WTC11 (cell line): Measurements from ENCODE around the gene ZNF280D. TPM values are rescaled to one million over a fixed set of nuclear protein-coding genes. Genes with fewer than 3 reads are reported as not detected.

Source experiments
- ATAC-seq: fragments of 200-7000 bp; cut with Tn5 transposase; 2 replicates; pipeline ENCODE4 v1.10.0; 2021; ENCODE audit warnings: mild to moderate bottlenecking, moderate library complexity
- CTCF ChIA-PET: fragments of 300-600 bp; sonication (Branson Sonifier 250); formaldehyde crosslinking; loops from one replicate; lab custom pipeline; 2021; ENCODE audit warnings: antibody characterized with exemption; lab: Charles Lee
- POLR2A ChIA-PET: fragments of 350-600 bp; sonication (Branson Sonifier 250); formaldehyde crosslinking; loops from one replicate; lab custom pipeline; 2021; ENCODE audit warnings: antibody characterized with exemption; lab: Charles Lee
- DNase-seq: peaks from one replicate; pipeline ENCODE4 v3.0.0; 2021; ENCODE audit warnings: low spot score
- H3K27ac Mint-ChIP-seq: 2 replicates; pipeline ENCODE4 v1.8.0; 2021; ENCODE audit warnings: mixed read lengths
- H3K27me3 Mint-ChIP-seq: 2 replicates; pipeline ENCODE4 v1.8.0; 2021; ENCODE audit warnings: low read depth, mild to moderate bottlenecking, moderate library complexity, mixed read lengths
- H3K36me3 Mint-ChIP-seq: 2 replicates; pipeline ENCODE4 v1.8.0; 2021; ENCODE audit warnings: mixed read lengths
- H3K4me1 Mint-ChIP-seq: 2 replicates; pipeline ENCODE4 v1.8.0; 2022; ENCODE audit warnings: mixed read lengths
- H3K4me3 Mint-ChIP-seq: 2 replicates; pipeline ENCODE4 v1.8.0; 2021; ENCODE audit warnings: mild to moderate bottlenecking, moderate library complexity, mixed read lengths
- H3K9me3 Mint-ChIP-seq: 2 replicates; pipeline ENCODE4 v1.8.0; 2021; ENCODE audit warnings: mixed read lengths
- CREM ChIP-seq: sonication (generic); formaldehyde crosslinking; IDR thresholded peaks from 2 replicates; pipeline ENCODE4 v1.8.1; 2022; ENCODE audit warnings: mild to moderate bottlenecking, missing genetic modification reagents, moderate library complexity
- ELF4 ChIP-seq: sonication (generic); formaldehyde crosslinking; IDR thresholded peaks from 2 replicates; pipeline ENCODE4 v1.8.1; 2022; ENCODE audit warnings: low read depth, mild to moderate bottlenecking, moderate library complexity, missing genetic modification reagents
- FOXK1 ChIP-seq: sonication (generic); formaldehyde crosslinking; IDR thresholded peaks from 2 replicates; pipeline ENCODE4 v1.8.0; 2022; ENCODE audit warnings: mild to moderate bottlenecking, moderate library complexity, missing genetic modification reagents
- GABPB1 ChIP-seq: sonication (generic); formaldehyde crosslinking; IDR thresholded peaks from 2 replicates; pipeline ENCODE4 v1.8.1; 2023; ENCODE audit warnings: mild to moderate bottlenecking, missing genetic modification reagents
- HMGA2 ChIP-seq: fragments of 250-450 bp; sonication (Bioruptor Pico); IDR thresholded peaks from 2 replicates; pipeline ENCODE4 v1.4.0; 2021; ENCODE audit warnings: mild to moderate bottlenecking, moderate library complexity
- MXD4 ChIP-seq: fragments of 250-450 bp; sonication (Bioruptor Pico); IDR thresholded peaks from 2 replicates; pipeline ENCODE4 v1.8.0; 2021; ENCODE audit warnings: mild to moderate bottlenecking, moderate library complexity, borderline replicate concordance
- NFYB ChIP-seq: sonication (generic); formaldehyde crosslinking; conservative IDR thresholded peaks from 2 replicates; pipeline ENCODE4 v1.8.0; 2022; ENCODE audit warnings: low read depth, missing genetic modification reagents
- NR1H2 ChIP-seq: sonication (generic); formaldehyde crosslinking; IDR thresholded peaks from 2 replicates; pipeline ENCODE4 v1.9.0; 2021; ENCODE audit warnings: mild to moderate bottlenecking, moderate library complexity, missing genetic modification reagents
- SMAD4 ChIP-seq: sonication (generic); formaldehyde crosslinking; IDR thresholded peaks from 2 replicates; pipeline ENCODE4 v1.8.0; 2022; ENCODE audit warnings: mild to moderate bottlenecking, missing genetic modification reagents
- ZNF121 ChIP-seq: sonication (generic); formaldehyde crosslinking; IDR thresholded peaks from 2 replicates; pipeline ENCODE4 v1.8.0; 2023; ENCODE audit warnings: missing genetic modification reagents
- ZNF263 ChIP-seq: sonication (generic); formaldehyde crosslinking; IDR thresholded peaks from 2 replicates; pipeline ENCODE4 v1.8.1; 2022; ENCODE audit warnings: low read depth, mild to moderate bottlenecking, moderate library complexity, missing genetic modification reagents
- total RNA-seq: library from RNA; stranded (reverse); gene quantifications from 3 replicates; pipeline ENCODE4 v1.2.3, GENCODE V29; 2021
- TF ChIP-seq, protein P1 (sequence below): sonication (generic); formaldehyde crosslinking; IDR thresholded peaks from 2 replicates; pipeline ENCODE4 v1.8.0; 2022; ENCODE audit warnings: mild to moderate bottlenecking, missing genetic modification reagents
- TF ChIP-seq, protein P2 (sequence below): sonication (generic); formaldehyde crosslinking; conservative IDR thresholded peaks from 2 replicates; pipeline ENCODE4 v1.8.1; 2023; ENCODE audit warnings: mild to moderate bottlenecking, low read depth, missing genetic modification reagents, moderate library complexity
- TF ChIP-seq, protein P3 (sequence below): fragments of 250-450 bp; sonication (Bioruptor Pico); IDR thresholded peaks from 2 replicates; pipeline ENCODE4 v1.9.0; 2021; ENCODE audit warnings: moderate library complexity, mild to moderate bottlenecking, inconsistent platforms, borderline replicate concordance
- TF ChIP-seq, protein P4 (sequence below): sonication (generic); formaldehyde crosslinking; IDR thresholded peaks from 2 replicates; pipeline ENCODE4 v1.8.1; 2023; ENCODE audit warnings: mild to moderate bottlenecking, missing genetic modification reagents, borderline replicate concordance
- TF ChIP-seq, protein P5 (sequence below): fragments of 250-450 bp; sonication (Bioruptor Pico); IDR thresholded peaks from 2 replicates; pipeline ENCODE4 v1.9.0; 2021; ENCODE audit warnings: mild to moderate bottlenecking
- TF ChIP-seq, protein P6 (sequence below): sonication (generic); formaldehyde crosslinking; IDR thresholded peaks from 2 replicates; pipeline ENCODE4 v1.8.1; 2022; ENCODE audit warnings: missing genetic modification reagents, borderline replicate concordance

Gene ZNF280D
- total RNA-seq, 1 experiment from 2014 or later, result 25.7 TPM

- POLR2A ChIA-PET, result no interaction called here
- no peak overlapping the region for H3K27ac Mint-ChIP-seq
- H3K4me1 Mint-ChIP-seq, result no peaks in the 10 kb centered on the region
- ATAC-seq, result no peak
- CTCF ChIA-PET, result no interaction called here
- H3K9me3 Mint-ChIP-seq, result no peaks in the 10 kb centered on the region
- TF ChIP-seq SMAD4 (CRISPR knock-in tag) (no peak), FOXK1 (CRISPR knock-in tag) (no peak), NFYB (no peak)
- TF ChIP-seq, protein P1, sequence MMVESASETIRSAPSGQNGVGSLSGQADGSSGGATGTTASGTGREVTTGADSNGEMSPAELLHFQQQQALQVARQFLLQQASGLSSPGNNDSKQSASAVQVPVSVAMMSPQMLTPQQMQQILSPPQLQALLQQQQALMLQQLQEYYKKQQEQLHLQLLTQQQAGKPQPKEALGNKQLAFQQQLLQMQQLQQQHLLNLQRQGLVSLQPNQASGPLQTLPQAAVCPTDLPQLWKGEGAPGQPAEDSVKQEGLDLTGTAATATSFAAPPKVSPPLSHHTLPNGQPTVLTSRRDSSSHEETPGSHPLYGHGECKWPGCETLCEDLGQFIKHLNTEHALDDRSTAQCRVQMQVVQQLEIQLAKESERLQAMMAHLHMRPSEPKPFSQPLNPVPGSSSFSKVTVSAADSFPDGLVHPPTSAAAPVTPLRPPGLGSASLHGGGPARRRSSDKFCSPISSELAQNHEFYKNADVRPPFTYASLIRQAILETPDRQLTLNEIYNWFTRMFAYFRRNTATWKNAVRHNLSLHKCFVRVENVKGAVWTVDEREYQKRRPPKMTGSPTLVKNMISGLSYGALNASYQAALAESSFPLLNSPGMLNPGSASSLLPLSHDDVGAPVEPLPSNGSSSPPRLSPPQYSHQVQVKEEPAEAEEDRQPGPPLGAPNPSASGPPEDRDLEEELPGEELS (CRISPR knock-in tag), result no peak
- TF ChIP-seq, protein P2, sequence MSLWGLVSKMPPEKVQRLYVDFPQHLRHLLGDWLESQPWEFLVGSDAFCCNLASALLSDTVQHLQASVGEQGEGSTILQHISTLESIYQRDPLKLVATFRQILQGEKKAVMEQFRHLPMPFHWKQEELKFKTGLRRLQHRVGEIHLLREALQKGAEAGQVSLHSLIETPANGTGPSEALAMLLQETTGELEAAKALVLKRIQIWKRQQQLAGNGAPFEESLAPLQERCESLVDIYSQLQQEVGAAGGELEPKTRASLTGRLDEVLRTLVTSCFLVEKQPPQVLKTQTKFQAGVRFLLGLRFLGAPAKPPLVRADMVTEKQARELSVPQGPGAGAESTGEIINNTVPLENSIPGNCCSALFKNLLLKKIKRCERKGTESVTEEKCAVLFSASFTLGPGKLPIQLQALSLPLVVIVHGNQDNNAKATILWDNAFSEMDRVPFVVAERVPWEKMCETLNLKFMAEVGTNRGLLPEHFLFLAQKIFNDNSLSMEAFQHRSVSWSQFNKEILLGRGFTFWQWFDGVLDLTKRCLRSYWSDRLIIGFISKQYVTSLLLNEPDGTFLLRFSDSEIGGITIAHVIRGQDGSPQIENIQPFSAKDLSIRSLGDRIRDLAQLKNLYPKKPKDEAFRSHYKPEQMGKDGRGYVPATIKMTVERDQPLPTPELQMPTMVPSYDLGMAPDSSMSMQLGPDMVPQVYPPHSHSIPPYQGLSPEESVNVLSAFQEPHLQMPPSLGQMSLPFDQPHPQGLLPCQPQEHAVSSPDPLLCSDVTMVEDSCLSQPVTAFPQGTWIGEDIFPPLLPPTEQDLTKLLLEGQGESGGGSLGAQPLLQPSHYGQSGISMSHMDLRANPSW, result no peak
- H3K4me3 Mint-ChIP-seq, result no peak overlapping the region
- no peak for DNase-seq
- H3K27me3 Mint-ChIP-seq, result no peaks in the 10 kb centered on the region; the same call in 1 of the 2 replicates
- no peaks in the 10 kb centered on the region for H3K36me3 Mint-ChIP-seq
Observed at GRCh38 chr15:56749982-56750381, 16.7 kb upstream of the ZNF280D start.

DNA sequence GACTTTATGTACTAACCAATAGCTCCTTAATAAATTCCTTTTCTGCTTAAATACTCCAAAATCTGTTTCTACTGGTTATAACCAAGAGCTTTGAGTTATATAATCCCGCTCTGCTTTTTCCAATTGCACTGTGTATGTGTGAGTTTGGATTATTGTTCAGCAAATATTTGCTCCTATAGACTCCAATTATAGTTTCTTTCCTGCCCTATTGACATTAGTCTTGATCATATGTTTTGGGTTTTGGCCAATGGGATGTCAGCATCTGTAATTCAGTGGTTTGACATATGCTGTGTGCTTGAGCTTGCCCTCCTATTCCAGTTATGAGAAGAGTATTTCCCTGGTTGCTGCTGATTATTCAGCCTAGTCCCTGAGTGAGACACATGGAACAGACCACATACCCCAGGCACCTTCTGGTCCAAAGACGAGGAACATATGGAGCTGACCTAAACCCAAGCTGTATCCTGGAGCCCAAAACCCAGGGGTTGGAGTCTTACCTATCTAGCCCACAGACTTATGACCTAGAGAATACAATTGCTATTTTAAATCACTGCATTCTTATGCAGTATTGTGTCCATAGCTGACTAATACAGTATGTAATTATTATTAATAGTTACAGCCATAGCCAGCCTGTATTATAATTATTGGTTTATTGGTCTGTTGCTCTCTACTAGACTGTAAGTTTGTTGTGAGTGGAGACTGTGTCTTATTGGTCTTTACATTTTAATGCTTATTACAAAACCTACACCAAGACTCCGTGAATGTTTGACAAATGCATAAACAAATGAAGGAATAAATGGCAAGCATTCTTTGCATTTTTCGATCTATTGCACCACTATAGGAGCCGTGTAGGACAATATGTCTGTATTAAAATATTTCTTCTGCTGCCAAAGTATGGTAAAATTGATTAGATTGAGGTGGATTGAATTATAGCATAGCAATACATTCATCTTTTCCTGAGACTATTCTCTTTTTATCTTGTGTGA, 11.7 kb upstream of the ZNF280D start:
- Mint-ChIP-seq H3K4me3 (no peak overlapping the region), H3K27ac (no peak overlapping the region), H3K27me3 (0 out of 2 replicates have a peak, but pooled peaks cover 4% of the 10 kb centered on the region), H3K9me3 (peaks cover 3% of the 10 kb centered on the region; the same call in 1 of the 2 replicates), H3K36me3 (no peaks in the 10 kb centered on the region), H3K4me1 (no peaks in the 10 kb centered on the region; the same call in 1 of the 2 replicates)
- no peak for DNase-seq
- ATAC-seq, result no peak
- ChIA-PET POLR2A (no interaction called here), CTCF (interaction anchor here (1.1 kb wide), 1 partner anchor 394 kb away, joined by 4 read pairs; no protein-coding TSS in a partner anchor)
- TF ChIP-seq ZNF263 (CRISPR knock-in tag) (no peak), NFYB (no peak), MXD4 (CRISPR knock-in tag) (no peak), GABPB1 (CRISPR knock-in tag) (no peak), ELF4 (CRISPR knock-in tag) (no peak), HMGA2 (no peak), NR1H2 (CRISPR knock-in tag) (no peak), ZNF121 (CRISPR knock-in tag) (no peak), CREM (CRISPR knock-in tag) (no peak)
- TF ChIP-seq, protein P3, sequence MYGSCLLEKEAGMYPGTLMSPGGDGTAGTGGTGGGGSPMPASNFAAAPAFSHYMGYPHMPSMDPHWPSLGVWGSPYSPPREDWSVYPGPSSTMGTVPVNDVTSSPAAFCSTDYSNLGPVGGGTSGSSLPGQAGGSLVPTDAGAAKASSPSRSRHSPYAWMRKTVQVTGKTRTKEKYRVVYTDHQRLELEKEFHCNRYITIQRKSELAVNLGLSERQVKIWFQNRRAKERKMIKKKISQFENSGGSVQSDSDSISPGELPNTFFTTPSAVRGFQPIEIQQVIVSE (CRISPR knock-in tag), result no peak
- TF ChIP-seq, protein P4, sequence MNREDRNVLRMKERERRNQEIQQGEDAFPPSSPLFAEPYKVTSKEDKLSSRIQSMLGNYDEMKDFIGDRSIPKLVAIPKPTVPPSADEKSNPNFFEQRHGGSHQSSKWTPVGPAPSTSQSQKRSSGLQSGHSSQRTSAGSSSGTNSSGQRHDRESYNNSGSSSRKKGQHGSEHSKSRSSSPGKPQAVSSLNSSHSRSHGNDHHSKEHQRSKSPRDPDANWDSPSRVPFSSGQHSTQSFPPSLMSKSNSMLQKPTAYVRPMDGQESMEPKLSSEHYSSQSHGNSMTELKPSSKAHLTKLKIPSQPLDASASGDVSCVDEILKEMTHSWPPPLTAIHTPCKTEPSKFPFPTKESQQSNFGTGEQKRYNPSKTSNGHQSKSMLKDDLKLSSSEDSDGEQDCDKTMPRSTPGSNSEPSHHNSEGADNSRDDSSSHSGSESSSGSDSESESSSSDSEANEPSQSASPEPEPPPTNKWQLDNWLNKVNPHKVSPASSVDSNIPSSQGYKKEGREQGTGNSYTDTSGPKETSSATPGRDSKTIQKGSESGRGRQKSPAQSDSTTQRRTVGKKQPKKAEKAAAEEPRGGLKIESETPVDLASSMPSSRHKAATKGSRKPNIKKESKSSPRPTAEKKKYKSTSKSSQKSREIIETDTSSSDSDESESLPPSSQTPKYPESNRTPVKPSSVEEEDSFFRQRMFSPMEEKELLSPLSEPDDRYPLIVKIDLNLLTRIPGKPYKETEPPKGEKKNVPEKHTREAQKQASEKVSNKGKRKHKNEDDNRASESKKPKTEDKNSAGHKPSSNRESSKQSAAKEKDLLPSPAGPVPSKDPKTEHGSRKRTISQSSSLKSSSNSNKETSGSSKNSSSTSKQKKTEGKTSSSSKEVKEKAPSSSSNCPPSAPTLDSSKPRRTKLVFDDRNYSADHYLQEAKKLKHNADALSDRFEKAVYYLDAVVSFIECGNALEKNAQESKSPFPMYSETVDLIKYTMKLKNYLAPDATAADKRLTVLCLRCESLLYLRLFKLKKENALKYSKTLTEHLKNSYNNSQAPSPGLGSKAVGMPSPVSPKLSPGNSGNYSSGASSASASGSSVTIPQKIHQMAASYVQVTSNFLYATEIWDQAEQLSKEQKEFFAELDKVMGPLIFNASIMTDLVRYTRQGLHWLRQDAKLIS (CRISPR knock-in tag), result no peak
- TF ChIP-seq, protein P5, sequence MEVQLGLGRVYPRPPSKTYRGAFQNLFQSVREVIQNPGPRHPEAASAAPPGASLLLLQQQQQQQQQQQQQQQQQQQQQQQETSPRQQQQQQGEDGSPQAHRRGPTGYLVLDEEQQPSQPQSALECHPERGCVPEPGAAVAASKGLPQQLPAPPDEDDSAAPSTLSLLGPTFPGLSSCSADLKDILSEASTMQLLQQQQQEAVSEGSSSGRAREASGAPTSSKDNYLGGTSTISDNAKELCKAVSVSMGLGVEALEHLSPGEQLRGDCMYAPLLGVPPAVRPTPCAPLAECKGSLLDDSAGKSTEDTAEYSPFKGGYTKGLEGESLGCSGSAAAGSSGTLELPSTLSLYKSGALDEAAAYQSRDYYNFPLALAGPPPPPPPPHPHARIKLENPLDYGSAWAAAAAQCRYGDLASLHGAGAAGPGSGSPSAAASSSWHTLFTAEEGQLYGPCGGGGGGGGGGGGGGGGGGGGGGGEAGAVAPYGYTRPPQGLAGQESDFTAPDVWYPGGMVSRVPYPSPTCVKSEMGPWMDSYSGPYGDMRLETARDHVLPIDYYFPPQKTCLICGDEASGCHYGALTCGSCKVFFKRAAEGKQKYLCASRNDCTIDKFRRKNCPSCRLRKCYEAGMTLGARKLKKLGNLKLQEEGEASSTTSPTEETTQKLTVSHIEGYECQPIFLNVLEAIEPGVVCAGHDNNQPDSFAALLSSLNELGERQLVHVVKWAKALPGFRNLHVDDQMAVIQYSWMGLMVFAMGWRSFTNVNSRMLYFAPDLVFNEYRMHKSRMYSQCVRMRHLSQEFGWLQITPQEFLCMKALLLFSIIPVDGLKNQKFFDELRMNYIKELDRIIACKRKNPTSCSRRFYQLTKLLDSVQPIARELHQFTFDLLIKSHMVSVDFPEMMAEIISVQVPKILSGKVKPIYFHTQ (CRISPR knock-in tag), result no peak
- TF ChIP-seq, protein P6, sequence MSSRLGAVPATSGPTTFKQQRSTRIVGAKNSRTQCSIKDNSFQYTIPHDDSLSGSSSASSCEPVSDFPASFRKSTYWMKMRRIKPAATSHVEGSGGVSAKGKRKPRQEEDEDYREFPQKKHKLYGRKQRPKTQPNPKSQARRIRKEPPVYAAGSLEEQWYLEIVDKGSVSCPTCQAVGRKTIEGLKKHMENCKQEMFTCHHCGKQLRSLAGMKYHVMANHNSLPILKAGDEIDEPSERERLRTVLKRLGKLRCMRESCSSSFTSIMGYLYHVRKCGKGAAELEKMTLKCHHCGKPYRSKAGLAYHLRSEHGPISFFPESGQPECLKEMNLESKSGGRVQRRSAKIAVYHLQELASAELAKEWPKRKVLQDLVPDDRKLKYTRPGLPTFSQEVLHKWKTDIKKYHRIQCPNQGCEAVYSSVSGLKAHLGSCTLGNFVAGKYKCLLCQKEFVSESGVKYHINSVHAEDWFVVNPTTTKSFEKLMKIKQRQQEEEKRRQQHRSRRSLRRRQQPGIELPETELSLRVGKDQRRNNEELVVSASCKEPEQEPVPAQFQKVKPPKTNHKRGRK (CRISPR knock-in tag), result no peak
